Measurements from ENCODE around the gene SRGN.

The SRGN gene

GRCh38 chr10:69142983-69143382, 55.1 kb downstream of the SRGN start:
- no peak overlapping the region for H3K4me3 ChIP-seq (ENCODE audit: low read depth, low read length)
- in situ Hi-C loops (cut with HindIII; ENCODE audit: low sequenced_read_pairs): no loop called here
- TF ChIP-seq CTCF (IDR thresholded peaks at IDR 0.05; ENCODE audit: low read depth, low read length, missing control alignments): no peak
- DNase-seq (ENCODE audit: low read depth): no peak

GRCh38 chr10:69145329-69145728, 57.4 kb downstream of the SRGN start:
- H3K4me3 ChIP-seq (ENCODE audit: low read depth, low read length): no peak overlapping the region
- no peak for DNase-seq (ENCODE audit: low read depth)
- in situ Hi-C loops (cut with HindIII; ENCODE audit: low sequenced_read_pairs): no loop called here
- no peak for TF ChIP-seq CTCF (IDR thresholded peaks at IDR 0.05; ENCODE audit: low read depth, low read length, missing control alignments)

DNA sequence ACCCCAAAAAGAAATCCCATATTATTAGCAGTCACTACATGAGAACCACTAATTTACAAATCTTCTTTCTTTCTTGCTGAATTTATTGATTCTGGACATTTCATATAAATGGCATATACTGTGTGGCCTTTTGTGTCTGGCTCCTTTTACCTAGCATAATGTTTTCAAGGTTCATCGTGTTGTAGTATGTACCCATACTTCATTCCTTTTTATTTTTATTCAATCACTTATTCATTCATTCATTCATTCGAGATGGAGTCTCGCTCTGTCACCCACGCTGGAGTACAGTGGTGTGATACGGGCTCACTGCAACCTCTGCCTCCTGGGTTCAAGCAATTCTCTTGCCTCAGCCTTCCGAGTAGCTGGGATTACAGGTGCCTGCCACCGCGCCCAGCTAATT, 58.0 kb downstream of the SRGN start:
- TF ChIP-seq CTCF (IDR thresholded peaks at IDR 0.05; ENCODE audit: low read depth, low read length, missing control alignments): no peak
- H3K4me3 ChIP-seq (ENCODE audit: low read depth, low read length): no peak overlapping the region
- DNase-seq (ENCODE audit: low read depth): no peak
- in situ Hi-C loops (cut with HindIII; ENCODE audit: low sequenced_read_pairs): no loop called here

DNA sequence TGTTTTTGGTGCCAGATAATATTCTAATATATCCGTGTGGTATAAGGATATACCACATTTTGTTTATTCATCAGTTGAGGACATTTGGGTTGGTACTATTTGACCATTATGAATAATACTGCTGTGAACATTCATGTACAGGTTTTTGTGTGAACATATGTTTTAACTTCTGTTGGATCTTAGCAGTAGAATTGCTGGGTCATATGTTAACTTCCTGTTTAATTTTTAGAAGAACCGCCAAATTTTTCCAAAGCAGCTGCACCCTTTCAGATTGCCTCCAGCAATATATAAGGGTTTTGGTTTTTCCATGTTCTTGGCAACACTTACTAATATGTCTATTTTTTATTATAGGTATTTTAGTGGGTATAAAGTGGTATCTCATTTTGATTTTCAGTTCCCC, 58.9 kb downstream of the SRGN start:
- no peak overlapping the region for H3K4me3 ChIP-seq (ENCODE audit: low read depth, low read length)
- TF ChIP-seq CTCF (IDR thresholded peaks at IDR 0.05; ENCODE audit: low read depth, low read length, missing control alignments): no peak
- no peak for DNase-seq (ENCODE audit: low read depth)
- in situ Hi-C loops (cut with HindIII; ENCODE audit: low sequenced_read_pairs): no loop called here

GRCh38 chr10:69151984-69152383, 64.1 kb downstream of the SRGN start:
- no peak overlapping the region for H3K4me3 ChIP-seq (ENCODE audit: low read depth, low read length)
- no peak for DNase-seq (ENCODE audit: low read depth)
- no peak for TF ChIP-seq CTCF (IDR thresholded peaks at IDR 0.05; ENCODE audit: low read depth, low read length, missing control alignments)
- in situ Hi-C loops (cut with HindIII; ENCODE audit: low sequenced_read_pairs): no loop called here

DNA sequence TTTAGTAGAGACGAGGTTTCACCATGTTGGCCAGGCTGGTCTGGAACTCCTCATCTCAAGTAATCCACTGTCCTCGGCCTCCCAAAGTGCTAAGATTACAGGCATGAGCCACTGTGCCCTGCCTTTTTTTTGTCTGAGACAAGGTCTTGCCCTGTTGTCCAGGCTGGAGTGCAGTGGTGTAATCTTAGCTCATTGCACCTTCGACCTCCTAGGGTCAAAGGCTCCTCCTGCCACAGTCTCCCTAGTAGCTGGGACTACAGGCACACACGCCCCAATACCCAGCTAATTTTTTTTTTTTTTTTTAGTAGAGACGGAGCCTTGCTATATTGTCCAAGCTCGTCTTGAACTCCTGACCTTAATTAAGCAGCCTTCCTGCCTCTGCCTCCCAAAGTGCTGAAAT, 65.3 kb downstream of the SRGN start:
- no peak for DNase-seq (ENCODE audit: low read depth)
- no peak for TF ChIP-seq CTCF (IDR thresholded peaks at IDR 0.05; ENCODE audit: low read depth, low read length, missing control alignments)
- in situ Hi-C loops (cut with HindIII; ENCODE audit: low sequenced_read_pairs): no loop called here
- no peak overlapping the region for H3K4me3 ChIP-seq (ENCODE audit: low read depth, low read length)
